ENCODE data around the gene SDK1.
"Not testable (repeated sequence)": the region's sequence is repeated elsewhere in the genome, so short reads cannot be mapped to it uniquely, and the experiment has no call there.

Gene SDK1

GRCh38 chr7:3937605-3938004 lies 636.6 kb downstream of the SDK1 start:
- DNase-seq (ENCODE audit: low read depth), result no peak
- Histone ChIP-seq H3K9ac (ENCODE audit: low read length) (no peak overlapping the region), H3K4me3 (ENCODE audit: low read length) (no peak overlapping the region), H3K9me3 (ENCODE audit: control insufficient read depth, low read length) (peaks cover 8% of the 10 kb centered on the region), H3K4me1 (ENCODE audit: control insufficient read depth, insufficient read depth, low read length) (no peaks in the 10 kb centered on the region), H3K36me3 (ENCODE audit: control insufficient read depth, insufficient read depth, low read length, severe bottlenecking) (no peaks in the 10 kb centered on the region), H3K27me3 (replicated peaks; ENCODE audit: control insufficient read depth, insufficient read depth, low read length) (no peaks in the 10 kb centered on the region)

GRCh38 chr7:3941706-3942105 lies 640.7 kb downstream of the SDK1 start:
- not testable (repeated sequence) for H3K4me3 ChIP-seq (ENCODE audit: low read length); DNase-seq (ENCODE audit: low read depth); H3K4me1 ChIP-seq (ENCODE audit: control insufficient read depth, insufficient read depth, low read length); H3K36me3 ChIP-seq (ENCODE audit: control insufficient read depth, insufficient read depth, low read length, severe bottlenecking); H3K9ac ChIP-seq (ENCODE audit: low read length); H3K27me3 ChIP-seq (replicated peaks; ENCODE audit: control insufficient read depth, insufficient read depth, low read length)
- H3K9me3 ChIP-seq (ENCODE audit: control insufficient read depth, low read length), result peaks cover 10% of the 10 kb centered on the region

GRCh38 chr7:3942276-3942675 lies 641.2 kb downstream of the SDK1 start:
- Histone ChIP-seq H3K27me3 (replicated peaks; ENCODE audit: control insufficient read depth, insufficient read depth, low read length) (no peaks in the 10 kb centered on the region), H3K4me3 (ENCODE audit: low read length) (no peak overlapping the region), H3K4me1 (ENCODE audit: control insufficient read depth, insufficient read depth, low read length) (no peaks in the 10 kb centered on the region), H3K9me3 (ENCODE audit: control insufficient read depth, low read length) (peaks cover 10% of the 10 kb centered on the region), H3K9ac (ENCODE audit: low read length) (no peak overlapping the region), H3K36me3 (ENCODE audit: control insufficient read depth, insufficient read depth, low read length, severe bottlenecking) (no peaks in the 10 kb centered on the region)
- no peak for DNase-seq (ENCODE audit: low read depth)

GRCh38 chr7:3942816-3943745 lies 642.0 kb downstream of the SDK1 start:
- no peak for DNase-seq (ENCODE audit: low read depth)
- H3K9ac ChIP-seq (ENCODE audit: low read length), result no peak overlapping the region
- no peaks in the 10 kb centered on the region for H3K4me1 ChIP-seq (ENCODE audit: control insufficient read depth, insufficient read depth, low read length)
- no peaks in the 10 kb centered on the region for H3K36me3 ChIP-seq (ENCODE audit: control insufficient read depth, insufficient read depth, low read length, severe bottlenecking)
- no peak overlapping the region for H3K4me3 ChIP-seq (ENCODE audit: low read length)
- H3K27me3 ChIP-seq (replicated peaks; ENCODE audit: control insufficient read depth, insufficient read depth, low read length), result no peaks in the 10 kb centered on the region
- peaks cover 10% of the 10 kb centered on the region for H3K9me3 ChIP-seq (ENCODE audit: control insufficient read depth, low read length)

GRCh38 chr7:3943779-3944520 lies 642.9 kb downstream of the SDK1 start:
- Histone ChIP-seq H3K4me3 (ENCODE audit: low read length) (no peak overlapping the region), H3K9ac (ENCODE audit: low read length) (no peak overlapping the region), H3K4me1 (ENCODE audit: control insufficient read depth, insufficient read depth, low read length) (no peaks in the 10 kb centered on the region), H3K9me3 (ENCODE audit: control insufficient read depth, low read length) (peaks cover 10% of the 10 kb centered on the region), H3K27me3 (replicated peaks; ENCODE audit: control insufficient read depth, insufficient read depth, low read length) (no peaks in the 10 kb centered on the region), H3K36me3 (ENCODE audit: control insufficient read depth, insufficient read depth, low read length, severe bottlenecking) (no peaks in the 10 kb centered on the region)
- DNase-seq (ENCODE audit: low read depth), result no peak

GRCh38 chr7:3949242-3949640 lies 648.2 kb downstream of the SDK1 start:
- no peak for DNase-seq (ENCODE audit: low read depth)

GRCh38 chr7:3950249-3950648 lies 649.2 kb downstream of the SDK1 start:
- Histone ChIP-seq H3K9me3 (ENCODE audit: control insufficient read depth, low read length) (peaks cover 3% of the 10 kb centered on the region), H3K27me3 (replicated peaks; ENCODE audit: control insufficient read depth, insufficient read depth, low read length) (no peaks in the 10 kb centered on the region), H3K36me3 (ENCODE audit: control insufficient read depth, insufficient read depth, low read length, severe bottlenecking) (no peaks in the 10 kb centered on the region), H3K9ac (ENCODE audit: low read length) (no peak overlapping the region), H3K4me1 (ENCODE audit: control insufficient read depth, insufficient read depth, low read length) (no peaks in the 10 kb centered on the region), H3K4me3 (ENCODE audit: low read length) (no peak overlapping the region)
- no peak for DNase-seq (ENCODE audit: low read depth)

More at GRCh38 chr7:3949242-3949640, 648.2 kb downstream of the SDK1 start:
- Histone ChIP-seq H3K9ac (ENCODE audit: low read length) (no peak overlapping the region), H3K27me3 (replicated peaks; ENCODE audit: control insufficient read depth, insufficient read depth, low read length) (no peaks in the 10 kb centered on the region), H3K9me3 (ENCODE audit: control insufficient read depth, low read length) (peaks cover 10% of the 10 kb centered on the region), H3K4me1 (ENCODE audit: control insufficient read depth, insufficient read depth, low read length) (no peaks in the 10 kb centered on the region), H3K4me3 (ENCODE audit: low read length) (no peak overlapping the region), H3K36me3 (ENCODE audit: control insufficient read depth, insufficient read depth, low read length, severe bottlenecking) (no peaks in the 10 kb centered on the region)

- Histone ChIP-seq H3K4me1 (ENCODE audit: control insufficient read depth, insufficient read depth, low read length) (peaks cover 8% of the 10 kb centered on the region), H3K9ac (ENCODE audit: low read length) (no peak overlapping the region), H3K27me3 (replicated peaks; ENCODE audit: control insufficient read depth, insufficient read depth, low read length) (no peaks in the 10 kb centered on the region), H3K4me3 (ENCODE audit: low read length) (no peak overlapping the region), H3K36me3 (ENCODE audit: control insufficient read depth, insufficient read depth, low read length, severe bottlenecking) (no peaks in the 10 kb centered on the region), H3K9me3 (ENCODE audit: control insufficient read depth, low read length) (no peaks in the 10 kb centered on the region)
- DNase-seq (ENCODE audit: low read depth), result no peak
Observed at GRCh38 chr7:3951316-3952055, 650.4 kb downstream of the SDK1 start.

GRCh38 chr7:3953133-3953532 lies 652.1 kb downstream of the SDK1 start:
- Histone ChIP-seq H3K27me3 (replicated peaks; ENCODE audit: control insufficient read depth, insufficient read depth, low read length) (no peaks in the 10 kb centered on the region), H3K4me1 (ENCODE audit: control insufficient read depth, insufficient read depth, low read length) (peaks cover 8% of the 10 kb centered on the region), H3K36me3 (ENCODE audit: control insufficient read depth, insufficient read depth, low read length, severe bottlenecking) (no peaks in the 10 kb centered on the region), H3K4me3 (ENCODE audit: low read length) (no peak overlapping the region), H3K9me3 (ENCODE audit: control insufficient read depth, low read length) (no peaks in the 10 kb centered on the region), H3K9ac (ENCODE audit: low read length) (no peak overlapping the region)
- DNase-seq (ENCODE audit: low read depth), result no peak

- H3K4me3 ChIP-seq (ENCODE audit: low read length), result no peak overlapping the region
- DNase-seq (ENCODE audit: low read depth), result no peak
- no peaks in the 10 kb centered on the region for H3K9me3 ChIP-seq (ENCODE audit: control insufficient read depth, low read length)
- no peaks in the 10 kb centered on the region for H3K36me3 ChIP-seq (ENCODE audit: control insufficient read depth, insufficient read depth, low read length, severe bottlenecking)
- no peaks in the 10 kb centered on the region for H3K27me3 ChIP-seq (replicated peaks; ENCODE audit: control insufficient read depth, insufficient read depth, low read length)
- H3K9ac ChIP-seq (ENCODE audit: low read length), result no peak overlapping the region
- peaks cover 8% of the 10 kb centered on the region for H3K4me1 ChIP-seq (ENCODE audit: control insufficient read depth, insufficient read depth, low read length)
Observed at GRCh38 chr7:3953946-3954345, 652.9 kb downstream of the SDK1 start.

GRCh38 chr7:3955026-3955425 lies 654.0 kb downstream of the SDK1 start:
- no peaks in the 10 kb centered on the region for H3K9me3 ChIP-seq (ENCODE audit: control insufficient read depth, low read length)
- no peaks in the 10 kb centered on the region for H3K27me3 ChIP-seq (replicated peaks; ENCODE audit: control insufficient read depth, insufficient read depth, low read length)
- no peak overlapping the region for H3K4me3 ChIP-seq (ENCODE audit: low read length)
- no peaks in the 10 kb centered on the region for H3K36me3 ChIP-seq (ENCODE audit: control insufficient read depth, insufficient read depth, low read length, severe bottlenecking)
- H3K9ac ChIP-seq (ENCODE audit: low read length), result no peak overlapping the region
- peaks cover 8% of the 10 kb centered on the region for H3K4me1 ChIP-seq (ENCODE audit: control insufficient read depth, insufficient read depth, low read length)
- no peak for DNase-seq (ENCODE audit: low read depth)

All from adipocyte (in vitro differentiated cells).